ENCODE results near the gene QPCT.
"Not testable (repeated sequence)": the region's sequence is repeated elsewhere in the genome, so short reads cannot be mapped to it uniquely, and the experiment has no call there.

Gene QPCT

GRCh38 chr2:37412231-37412630 is 67.8 kb downstream of the QPCT start:
- no peak for TF ChIP-seq CTCF (IDR thresholded peaks at IDR 0.05; ENCODE audit: low read depth, low read length, missing control alignments)
- DNase-seq (ENCODE audit: low read depth), result no peak

GRCh38 chr2:37413911-37414469 is 69.6 kb downstream of the QPCT start:
- not testable (repeated sequence) for H3K4me3 ChIP-seq (ENCODE audit: low read depth, low read length); DNase-seq (ENCODE audit: low read depth)

More at GRCh38 chr2:37412231-37412630, 67.8 kb downstream of the QPCT start:
- H3K4me3 ChIP-seq (ENCODE audit: low read depth, low read length), result no peak overlapping the region

- no peak overlapping the region for H3K4me3 ChIP-seq (ENCODE audit: low read depth, low read length)
- DNase-seq (ENCODE audit: low read depth), result peak; percentile 48
- TF ChIP-seq CTCF (IDR thresholded peaks at IDR 0.05; ENCODE audit: low read depth, low read length, missing control alignments), result peak; percentile 88
These were observed 70.1 kb downstream of the QPCT start for GRCh38 chr2:37414470-37414949.

DNA sequence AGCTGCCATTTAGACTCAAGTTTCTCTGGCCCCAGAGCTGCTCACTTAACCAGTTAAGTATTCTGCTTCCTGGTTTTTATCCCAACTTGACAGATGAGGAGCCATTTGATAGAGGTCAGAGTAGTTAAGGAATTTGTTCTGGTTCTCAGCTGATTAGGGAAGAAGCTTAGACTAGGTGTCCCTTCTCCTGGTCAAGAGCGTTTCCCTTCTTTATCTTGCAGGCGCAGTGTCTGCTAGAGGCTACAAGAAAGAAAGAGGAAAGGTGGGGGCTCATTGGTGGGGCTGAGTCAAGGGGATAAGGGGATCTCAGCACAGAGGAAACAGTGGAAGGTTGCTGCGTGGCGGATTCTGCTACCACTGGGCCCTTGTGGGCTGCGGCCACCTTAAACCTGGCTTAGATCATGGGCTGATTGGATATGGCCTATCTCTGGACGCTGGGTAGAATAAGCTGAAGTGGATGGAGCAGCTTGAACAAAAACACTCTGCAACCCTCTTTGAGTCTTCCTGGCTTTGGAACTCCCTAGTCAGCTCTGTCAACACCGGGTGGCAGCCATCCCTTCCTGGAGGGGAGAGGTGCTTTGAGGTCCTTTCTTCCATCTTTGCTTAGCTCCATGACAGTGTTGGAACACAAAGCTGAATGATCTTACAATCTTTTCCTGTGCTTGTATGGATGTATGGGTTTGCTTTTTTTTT is 70.8 kb downstream of the QPCT start:
- TF ChIP-seq CTCF (IDR thresholded peaks at IDR 0.05; ENCODE audit: low read depth, low read length, missing control alignments), result no peak
- no peak for DNase-seq (ENCODE audit: low read depth)
- H3K4me3 ChIP-seq (ENCODE audit: low read depth, low read length), result no peak overlapping the region

GRCh38 chr2:37417321-37417720 is 72.9 kb downstream of the QPCT start:
- H3K4me3 ChIP-seq (ENCODE audit: low read depth, low read length), result no peak overlapping the region
- TF ChIP-seq CTCF (IDR thresholded peaks at IDR 0.05; ENCODE audit: low read depth, low read length, missing control alignments), result no peak
- no peak for DNase-seq (ENCODE audit: low read depth)

DNA sequence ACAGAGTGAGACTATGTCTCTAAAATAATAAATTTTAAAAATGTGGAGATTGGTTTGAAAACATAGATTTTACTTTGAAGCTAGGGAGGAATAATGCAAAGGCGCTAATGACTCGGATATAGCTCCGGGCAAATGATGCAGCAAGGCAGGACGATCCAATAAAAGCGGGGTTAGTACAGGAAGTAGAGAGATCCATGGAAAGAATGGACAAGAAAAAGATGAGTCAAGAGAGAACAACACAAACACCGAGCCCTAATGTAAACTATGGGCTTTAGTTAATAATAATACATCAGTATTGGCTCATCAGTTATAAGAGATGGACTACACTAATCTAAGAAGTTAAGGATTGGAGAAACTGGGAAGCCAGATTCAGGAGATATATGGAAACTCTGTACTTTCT is 74.5 kb downstream of the QPCT start:
- DNase-seq (ENCODE audit: low read depth), result no peak
- no peak for TF ChIP-seq CTCF (IDR thresholded peaks at IDR 0.05; ENCODE audit: low read depth, low read length, missing control alignments)
- no peak overlapping the region for H3K4me3 ChIP-seq (ENCODE audit: low read depth, low read length)

DNA sequence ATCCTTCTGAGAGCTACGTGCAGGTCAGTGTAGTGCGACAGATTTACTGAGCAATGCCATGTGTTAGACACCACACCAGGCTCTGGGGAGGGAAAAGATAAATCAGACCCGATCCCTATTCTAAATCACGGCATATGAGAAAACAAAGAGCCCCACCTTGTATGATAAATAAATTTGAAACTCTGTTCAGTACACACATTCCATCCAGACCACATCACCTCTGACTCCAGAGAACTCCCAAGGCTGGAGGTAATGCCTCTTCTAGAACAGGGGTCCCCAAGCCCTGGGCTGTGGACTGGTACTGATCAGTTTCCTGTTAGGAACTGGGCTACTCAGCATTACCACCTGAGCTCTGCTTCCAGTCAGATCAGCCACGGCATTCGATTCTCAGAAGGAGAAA is 77.3 kb downstream of the QPCT start:
- H3K4me3 ChIP-seq (ENCODE audit: low read depth, low read length), result no peak overlapping the region
- DNase-seq (ENCODE audit: low read depth), result no peak
- no peak for TF ChIP-seq CTCF (IDR thresholded peaks at IDR 0.05; ENCODE audit: low read depth, low read length, missing control alignments)

All from GM12864 (cell line).